Measurements from ENCODE around the gene DYNLT2B.
"Not testable (repeated sequence)": the region's sequence is repeated elsewhere in the genome, so short reads cannot be mapped to it uniquely, and the experiment has no call there.

DYNLT2B gene

DNA sequence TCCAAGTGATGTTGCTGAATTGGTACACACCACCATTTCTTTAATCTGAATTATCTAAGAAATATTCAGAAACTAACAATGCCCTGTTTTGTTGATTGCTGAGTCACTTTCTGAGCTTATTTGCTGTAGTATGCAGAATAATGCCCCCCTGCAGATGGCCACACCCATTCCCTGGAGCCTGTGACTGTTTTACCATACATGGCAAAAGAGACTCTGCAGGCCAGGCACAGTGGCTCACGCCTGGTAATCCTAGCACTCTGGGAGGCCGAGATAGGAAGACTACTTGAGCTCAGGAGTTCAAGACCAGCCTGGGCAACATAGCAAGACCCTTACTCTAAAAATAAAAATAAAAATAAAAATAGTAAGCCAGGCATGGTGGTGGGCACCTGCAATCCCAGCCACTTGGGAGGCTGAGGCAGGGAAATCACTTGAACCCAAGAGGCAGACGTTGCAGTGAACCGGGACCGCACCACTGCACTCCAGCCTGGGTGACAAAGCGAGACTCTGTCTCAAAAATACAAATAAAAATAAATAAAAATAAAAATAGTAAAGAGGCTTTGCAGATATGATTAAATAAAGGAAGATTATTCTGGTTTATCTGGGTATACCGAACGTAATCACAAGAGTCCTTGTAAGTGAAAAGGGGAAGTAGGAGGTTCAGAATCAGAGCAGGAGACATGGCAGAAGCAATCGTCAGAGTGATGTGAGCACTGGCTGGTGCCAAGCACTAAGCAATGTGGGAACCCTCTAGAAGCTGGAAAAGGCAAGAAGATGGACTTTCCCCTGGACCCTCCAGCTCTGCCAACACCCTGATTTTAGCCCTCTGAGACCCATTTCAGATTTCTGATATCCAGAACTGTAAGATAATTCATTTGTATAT lies 49.5 kb downstream of the DYNLT2B start:
- DNase-seq = no peak

DNA sequence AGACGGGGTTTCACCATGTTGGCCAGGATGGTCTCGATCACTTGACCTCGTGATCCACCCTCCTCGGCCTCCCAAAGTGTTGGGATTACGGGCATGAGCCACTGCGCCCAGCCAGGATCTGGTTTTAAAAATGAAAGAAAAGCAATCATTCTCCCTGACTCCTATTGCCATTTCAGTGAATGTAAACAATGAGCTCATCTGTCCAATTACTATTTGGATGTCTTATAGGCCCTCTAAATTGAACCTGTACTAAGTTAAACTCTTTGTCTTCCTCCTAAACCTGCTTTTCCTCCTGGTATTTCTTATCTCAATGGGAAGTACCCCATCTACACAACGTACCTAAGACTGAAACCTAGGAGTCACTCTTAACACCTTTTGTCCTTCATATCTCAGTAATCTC lies 54.2 kb downstream of the DYNLT2B start:
- DNase-seq = no peak

DNA sequence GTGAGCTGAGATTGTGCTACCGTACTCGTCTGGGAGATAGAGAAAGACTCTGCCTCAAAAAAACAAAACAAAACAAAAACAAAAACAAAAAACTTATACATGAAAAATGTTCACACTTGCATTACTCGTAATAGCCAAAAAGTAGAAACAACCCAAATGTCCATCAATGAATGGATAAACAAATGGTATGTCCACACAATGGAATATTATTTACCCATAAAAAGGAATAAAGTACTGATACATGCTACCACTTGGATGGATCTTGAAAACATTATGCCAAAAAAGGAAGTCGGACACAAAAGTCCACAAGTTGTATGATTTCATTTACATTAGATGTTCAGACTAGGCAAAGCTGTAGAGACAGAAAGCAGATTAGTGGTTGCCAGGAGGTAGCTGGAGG lies 57.3 kb downstream of the DYNLT2B start:
- DNase-seq = no peak

DNA sequence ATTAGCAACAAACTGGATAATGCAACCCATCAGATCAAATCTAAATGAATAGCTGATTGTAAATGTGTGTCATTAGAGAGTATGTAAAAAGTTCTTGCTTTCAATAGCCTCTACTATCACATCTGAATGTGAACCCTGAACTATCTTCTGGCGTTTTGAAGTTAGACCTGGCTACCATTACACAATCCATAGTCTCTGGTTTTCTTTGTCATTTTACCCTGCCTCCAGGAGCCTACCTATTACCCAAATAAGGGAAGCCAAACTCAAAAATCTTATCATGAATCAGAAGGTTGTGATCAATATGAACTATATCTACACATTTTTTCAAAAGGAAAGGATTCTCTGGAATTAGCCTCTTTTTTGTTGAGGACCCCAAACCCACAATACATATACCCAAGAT lies 62.3 kb downstream of the DYNLT2B start:
- no peak for DNase-seq

DNA sequence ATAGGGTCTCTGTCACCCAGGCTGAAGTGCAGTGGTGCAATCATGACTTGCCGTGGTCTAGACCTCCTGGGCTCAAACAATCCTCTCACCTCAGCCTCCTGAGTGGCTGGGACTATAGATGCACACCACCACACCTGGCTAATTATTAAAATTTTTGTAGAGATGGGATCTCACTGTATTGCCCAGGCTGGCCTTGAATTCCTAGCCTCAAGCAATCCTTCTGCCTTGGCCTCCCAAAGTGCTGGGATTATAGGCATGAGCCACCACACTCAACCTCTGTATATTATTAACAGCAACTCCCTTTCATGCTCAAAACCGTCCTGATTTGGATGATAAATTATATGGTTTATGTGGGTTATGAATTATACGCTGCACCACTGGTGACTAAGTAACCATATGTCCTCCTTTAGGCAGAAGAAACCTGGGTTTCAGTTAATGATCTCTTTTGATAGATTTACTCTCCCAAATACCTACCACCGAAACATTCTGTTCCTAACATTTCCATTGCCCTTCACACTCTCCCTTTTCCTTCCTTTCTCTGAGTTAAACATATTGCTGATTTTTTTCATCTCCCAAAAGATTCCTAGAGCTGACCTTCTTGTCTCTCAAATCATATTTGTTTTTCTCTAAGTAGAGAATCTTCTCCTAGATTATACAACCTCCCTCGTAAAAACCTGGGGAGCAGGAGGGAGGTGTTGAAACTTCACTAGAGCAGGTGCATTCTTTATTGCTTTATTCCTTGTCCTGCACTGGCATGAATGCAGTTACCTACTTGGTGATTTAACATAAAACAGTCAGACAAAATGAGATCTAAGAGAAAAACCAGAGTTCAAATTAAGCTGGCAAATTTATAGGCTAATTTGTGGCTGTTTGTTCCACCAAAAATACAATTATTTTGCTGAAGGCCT lies 63.4 kb downstream of the DYNLT2B start:
- DNase-seq = no peak

DNA sequence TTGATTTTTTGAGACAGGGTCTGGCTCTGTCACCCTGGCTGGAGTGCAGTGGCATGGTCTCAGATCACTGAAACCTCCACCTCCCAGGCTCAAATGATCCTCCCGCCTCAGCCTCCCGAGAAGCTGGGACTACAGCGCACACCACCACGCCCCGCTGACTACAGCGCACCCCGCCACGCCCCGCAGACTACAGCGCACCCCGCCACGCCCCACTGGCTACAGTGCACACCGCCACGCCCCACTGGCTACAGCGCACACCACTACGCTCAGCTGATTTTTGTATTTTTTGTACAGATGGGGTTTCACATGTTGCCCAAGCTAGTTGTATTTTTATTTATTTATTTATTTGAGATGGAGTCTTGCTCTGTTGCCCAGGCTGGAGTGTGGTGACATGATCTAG lies 66.1 kb downstream of the DYNLT2B start:
- no peak for DNase-seq

DNA sequence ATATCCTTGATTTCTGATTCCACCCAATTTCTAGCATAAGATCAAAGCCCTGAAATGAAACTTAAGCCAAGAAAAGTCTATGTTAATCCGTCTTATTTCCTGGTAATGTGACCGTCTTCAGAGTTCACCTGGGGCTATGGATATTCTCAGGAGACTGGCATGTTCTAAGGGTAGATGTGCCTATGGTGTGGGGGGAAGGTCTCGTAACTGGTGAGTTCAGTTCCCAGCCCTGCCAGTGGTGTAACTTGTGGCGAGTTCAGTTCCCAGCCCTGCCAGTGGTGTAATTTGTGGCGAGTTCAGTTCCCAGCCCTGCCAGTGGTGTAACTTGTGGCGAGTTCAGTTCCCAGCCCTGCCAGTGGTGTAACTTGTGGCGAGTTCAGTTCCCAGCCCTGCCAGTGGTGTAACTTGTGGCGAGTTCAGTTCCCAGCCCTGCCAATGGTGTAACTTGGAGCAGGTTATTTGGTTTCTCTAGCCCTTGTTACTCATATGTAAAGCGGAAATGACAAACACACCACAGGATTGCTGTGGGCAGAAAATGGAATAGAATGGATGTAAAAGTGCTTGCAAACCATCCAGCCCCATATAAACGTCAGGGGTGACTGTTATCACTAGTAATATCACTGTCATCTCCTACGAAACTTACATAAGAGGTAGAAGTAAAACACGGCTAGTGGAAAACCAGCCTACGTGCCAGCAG lies 71.3 kb downstream of the DYNLT2B start:
- no peak for DNase-seq

DNA sequence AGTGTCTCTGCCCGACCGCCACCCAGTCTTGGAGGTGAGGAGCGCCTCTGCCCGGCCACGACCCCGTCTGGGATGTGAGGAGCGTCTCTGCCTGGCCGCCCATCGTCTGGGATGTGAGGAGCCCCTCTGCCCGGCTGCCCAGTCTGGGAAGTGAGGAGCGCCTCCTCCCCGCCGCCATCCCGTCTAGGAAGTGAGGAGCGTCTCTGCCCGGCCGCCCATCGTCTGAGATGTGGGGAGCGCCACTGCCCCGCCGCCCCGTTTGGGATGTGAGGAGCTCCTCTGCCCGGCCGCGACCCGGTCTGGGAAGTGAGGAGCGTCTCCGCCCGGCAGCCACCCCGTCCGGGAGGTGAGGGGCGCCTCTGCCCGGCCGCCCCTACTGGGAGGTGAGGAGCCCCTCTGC lies 73.9 kb downstream of the DYNLT2B start:
- DNase-seq = not testable (repeated sequence)

DNA sequence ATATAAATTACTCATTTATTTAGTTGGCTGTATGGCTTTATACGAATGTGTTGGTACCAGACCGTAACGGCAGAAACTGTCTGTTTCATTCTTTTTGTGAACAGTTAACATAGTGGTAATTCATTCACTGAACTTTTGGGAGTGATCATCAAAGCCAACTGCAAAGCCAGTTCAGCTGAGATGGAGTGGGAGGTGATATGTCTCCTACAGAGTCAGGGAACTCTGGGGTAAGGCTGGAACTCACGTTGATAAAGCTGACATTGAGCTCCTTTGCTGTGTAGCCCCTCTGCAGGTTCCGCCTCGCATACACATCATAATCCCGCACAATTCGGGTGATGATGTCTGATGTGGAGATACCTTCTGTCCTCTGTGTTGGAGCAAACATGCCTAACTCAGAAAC lies 76.3 kb downstream of the DYNLT2B start:
- no peak for DNase-seq

All from left hindlimb (tissue), 1 donor.